Measurements from ENCODE around the gene GK.

- no peak for TF ChIP-seq CTCF (IDR thresholded peaks at IDR 0.05)
- no peak for TF ChIP-seq POLR2A (IDR thresholded peaks at IDR 0.05)
Observed at GRCh38 chrX:30668581-30668980, 15.4 kb downstream of the GK start.
